HG03457 (cell line): Measurements from ENCODE around the gene SKIDA1.

Experiments
- ATAC-seq: cut with Tn5 transposase; IDR thresholded peaks from one replicate; pipeline ENCODE4 v1.9.1; 2021; ENCODE audit warnings: moderate number of reproducible peaks; ENCODE audit not compliant: unreplicated experiment

SKIDA1 gene

DNA sequence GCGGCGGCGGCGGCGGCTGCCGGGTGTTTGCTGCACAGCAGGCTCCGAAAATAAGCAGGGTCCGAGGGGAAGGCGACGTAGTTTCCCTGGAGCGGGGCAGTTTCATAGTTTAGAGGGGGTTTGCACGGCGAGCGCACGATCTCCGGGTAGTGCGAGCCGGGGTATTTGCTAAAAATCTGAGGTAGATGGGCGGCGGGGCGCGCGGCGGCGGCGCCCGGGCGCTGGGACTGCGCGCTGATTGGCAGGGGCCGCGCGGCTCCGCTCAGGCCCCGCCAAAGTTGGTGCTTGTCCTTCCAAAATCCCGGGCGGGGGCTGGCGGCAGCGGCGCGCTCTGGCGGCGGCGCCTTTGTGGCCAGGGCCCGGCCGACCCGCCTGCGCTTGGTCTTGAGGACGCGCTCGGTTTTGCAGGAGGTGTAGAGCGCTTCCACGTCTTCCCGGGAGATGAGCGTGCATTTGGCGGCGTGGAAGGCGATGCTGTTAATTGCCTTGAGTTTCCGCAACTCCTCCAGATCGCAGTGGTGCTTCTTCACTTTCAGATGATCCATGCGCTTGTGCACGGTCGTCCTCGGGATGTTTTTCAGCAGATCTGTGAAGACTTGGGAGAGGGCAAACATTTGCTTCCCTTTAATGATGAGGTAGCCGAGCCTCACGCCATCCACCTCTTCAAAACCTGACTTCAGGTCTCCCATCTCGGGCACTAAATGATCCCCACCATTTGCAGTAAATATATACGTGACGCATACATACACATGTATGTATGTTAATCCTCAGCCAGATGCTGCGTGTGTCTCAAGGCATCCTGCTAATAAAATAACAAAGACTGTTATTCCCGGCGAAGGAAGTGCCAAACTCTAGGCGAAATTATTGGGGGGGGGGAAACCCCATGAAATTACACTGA, 8.1 kb downstream of the SKIDA1 start:
- peak; percentile 45 for ATAC-seq

DNA sequence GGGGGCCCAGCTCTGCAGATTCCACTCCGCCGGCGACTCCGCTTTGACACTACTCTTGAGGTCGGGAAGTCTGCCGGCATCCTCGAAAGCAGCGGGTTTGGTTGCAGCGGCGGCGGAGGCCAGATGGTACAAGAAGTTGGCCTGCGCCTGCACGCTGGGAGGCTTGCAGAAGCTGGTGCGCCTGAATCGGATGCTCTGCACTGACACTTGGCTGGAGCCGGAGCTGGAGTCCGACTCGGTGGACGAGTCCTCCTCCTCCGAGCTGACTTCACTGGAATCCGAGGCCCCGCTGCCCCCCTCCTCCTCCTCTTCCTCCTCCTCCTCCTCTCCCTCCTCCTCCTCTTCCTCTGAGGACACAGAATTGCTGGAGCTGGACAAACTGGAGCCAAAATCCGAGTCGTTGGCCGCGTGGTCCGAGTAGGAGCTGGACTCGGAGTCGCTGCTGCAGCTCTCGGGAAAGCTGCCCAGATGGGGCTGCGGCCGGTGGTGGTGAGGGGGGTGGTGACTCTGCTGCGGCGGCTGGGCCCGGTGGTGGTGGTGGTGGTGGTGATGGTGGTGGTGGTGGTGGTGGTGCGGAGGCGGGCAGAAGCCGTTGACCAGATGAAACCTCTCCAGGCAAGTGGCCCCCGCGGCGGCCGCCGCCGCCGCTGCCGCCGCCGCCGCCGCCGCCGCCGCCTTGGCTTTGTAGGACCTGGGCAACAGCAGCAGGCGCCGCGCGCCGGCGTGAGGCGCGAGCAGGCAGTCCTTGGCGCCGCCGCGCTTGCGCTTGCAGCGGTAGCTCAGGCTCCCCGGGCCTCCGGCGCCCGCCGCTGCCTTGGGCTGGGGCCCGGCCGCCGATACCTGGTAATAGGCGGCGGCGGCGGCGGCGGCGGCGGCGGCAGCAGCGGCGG, 9.0 kb downstream of the SKIDA1 start:
- peak; percentile 45 for ATAC-seq

DNA sequence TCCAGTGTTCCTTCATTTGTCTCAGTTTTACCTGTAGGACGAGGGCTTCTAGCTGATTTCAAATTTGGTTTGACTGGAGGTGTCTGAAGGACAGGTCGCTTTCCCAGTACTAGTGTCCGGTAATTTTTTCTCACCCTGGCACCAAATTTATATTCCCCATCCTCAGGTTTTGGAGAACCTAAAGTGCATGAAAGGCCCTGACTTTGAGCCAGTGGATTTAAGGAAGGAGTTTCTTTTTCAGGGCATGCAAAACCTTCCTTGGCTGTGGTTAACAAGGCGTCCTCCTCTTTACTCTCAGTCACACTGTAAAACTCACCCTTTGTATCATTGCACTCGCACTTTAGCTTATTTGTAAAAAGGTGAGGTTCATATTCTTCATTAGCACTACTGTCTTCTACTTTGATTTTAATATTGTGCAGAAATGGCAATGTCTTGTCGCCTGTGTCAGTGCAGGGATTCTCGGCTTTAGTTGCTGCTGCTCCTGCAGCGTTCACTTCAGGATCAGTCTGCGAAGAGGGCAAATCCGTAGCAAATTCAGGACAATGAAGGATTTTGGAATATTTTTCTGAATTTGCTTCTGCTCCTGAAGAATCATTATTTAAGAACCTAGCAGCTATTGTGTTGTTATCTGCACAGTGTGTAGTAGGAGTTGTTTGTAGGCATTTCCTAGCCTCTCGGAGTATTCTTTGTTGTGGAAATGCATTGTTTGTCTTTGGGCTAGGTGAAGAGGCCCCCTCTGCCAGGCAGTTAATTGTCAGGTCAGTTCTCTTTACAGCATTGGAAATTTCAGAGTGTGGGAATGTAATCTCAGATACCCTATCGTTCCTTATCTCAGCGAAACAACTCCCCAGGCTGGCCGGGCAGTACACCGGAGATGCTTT, 9.9 kb downstream of the SKIDA1 start:
- ATAC-seq: no peak

DNA sequence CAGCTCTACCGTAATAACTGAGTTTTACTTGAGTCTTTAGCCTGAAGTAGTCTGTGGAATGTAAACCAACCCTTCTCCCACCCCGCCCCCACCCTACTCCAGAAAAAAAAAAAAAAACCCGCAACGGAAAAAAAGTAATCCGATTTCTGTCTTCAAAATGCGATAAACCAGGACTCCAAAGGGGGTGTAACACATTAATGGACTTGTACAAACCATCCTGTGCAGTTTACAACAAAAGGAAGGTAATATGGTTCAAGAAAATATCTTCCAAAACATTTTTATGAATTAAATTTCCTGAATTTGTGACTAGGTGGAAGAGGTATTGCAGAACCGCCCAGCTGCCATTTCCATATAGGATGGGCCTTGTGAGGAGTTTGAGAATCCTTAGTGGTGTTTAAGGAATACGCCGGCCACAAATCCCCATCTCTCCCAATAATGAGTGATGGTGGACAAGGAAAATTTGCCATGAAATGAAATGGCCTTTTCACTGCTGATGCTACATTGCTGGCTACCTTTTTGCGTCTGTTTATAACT, 10.6 kb downstream of the SKIDA1 start:
- no peak for ATAC-seq

DNA sequence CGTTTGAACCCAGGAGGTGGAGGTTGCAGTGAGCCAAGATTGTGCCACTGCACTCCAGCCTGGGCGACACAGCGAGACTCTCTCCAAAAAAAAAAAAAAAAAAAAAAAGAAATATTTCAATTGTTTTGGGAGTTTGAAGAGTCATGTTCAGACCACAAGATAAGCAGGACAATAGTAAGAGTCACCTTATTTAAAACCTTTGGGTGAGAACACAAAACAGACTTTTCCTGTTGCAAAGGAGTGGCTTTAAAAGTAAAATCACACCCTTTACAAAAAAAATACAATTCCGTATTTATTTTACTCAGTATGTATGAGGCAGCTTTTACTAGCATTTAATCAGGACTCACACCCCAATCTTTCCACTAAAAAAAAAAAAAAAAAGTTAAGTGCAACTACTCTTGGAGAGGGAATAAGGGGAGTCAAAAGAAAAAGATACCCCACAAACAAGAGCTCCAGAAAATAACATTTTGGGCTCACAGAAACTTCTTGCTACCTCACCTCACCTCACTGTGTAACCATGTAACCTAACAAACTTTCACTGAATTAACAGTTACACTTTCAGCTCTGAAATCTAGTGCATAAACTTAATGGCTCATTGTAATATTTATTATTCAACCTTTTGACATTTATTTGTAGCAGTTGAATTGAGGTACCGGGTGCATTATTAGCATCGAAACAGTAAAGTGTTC, 11.2 kb downstream of the SKIDA1 start:
- no peak for ATAC-seq

GRCh38 chr10:21513405-21513788, 12.1 kb downstream of the SKIDA1 start:
- ATAC-seq: no peak

GRCh38 chr10:21512573-21513404, 12.7 kb downstream of the SKIDA1 start:
- no peak for ATAC-seq

- ATAC-seq: no peak
Observed at GRCh38 chr10:21511946-21512572, 13.4 kb downstream of the SKIDA1 start.

DNA sequence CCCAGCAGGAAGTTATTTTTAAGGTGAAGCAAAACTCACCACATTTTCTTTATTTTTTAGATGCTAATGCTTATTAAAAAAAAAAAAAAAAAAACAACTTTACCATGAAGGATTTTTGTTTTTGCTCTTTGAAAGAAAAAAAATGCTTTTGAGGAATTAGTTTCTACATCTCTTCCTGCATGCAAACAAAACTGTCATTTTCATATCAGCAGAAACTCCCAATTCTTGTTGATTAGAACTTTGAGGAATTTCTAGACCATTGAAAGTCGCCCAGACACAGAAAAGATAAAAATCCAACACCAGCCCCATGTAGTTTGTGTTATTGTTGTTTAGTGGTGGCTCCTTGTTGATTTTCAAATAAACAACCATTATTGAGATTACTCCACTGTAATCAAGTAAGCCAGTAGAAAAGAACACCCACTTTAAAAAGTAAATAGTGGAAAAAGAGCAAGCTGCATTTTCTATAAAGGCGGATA, 14.3 kb downstream of the SKIDA1 start:
- ATAC-seq: no peak

DNA sequence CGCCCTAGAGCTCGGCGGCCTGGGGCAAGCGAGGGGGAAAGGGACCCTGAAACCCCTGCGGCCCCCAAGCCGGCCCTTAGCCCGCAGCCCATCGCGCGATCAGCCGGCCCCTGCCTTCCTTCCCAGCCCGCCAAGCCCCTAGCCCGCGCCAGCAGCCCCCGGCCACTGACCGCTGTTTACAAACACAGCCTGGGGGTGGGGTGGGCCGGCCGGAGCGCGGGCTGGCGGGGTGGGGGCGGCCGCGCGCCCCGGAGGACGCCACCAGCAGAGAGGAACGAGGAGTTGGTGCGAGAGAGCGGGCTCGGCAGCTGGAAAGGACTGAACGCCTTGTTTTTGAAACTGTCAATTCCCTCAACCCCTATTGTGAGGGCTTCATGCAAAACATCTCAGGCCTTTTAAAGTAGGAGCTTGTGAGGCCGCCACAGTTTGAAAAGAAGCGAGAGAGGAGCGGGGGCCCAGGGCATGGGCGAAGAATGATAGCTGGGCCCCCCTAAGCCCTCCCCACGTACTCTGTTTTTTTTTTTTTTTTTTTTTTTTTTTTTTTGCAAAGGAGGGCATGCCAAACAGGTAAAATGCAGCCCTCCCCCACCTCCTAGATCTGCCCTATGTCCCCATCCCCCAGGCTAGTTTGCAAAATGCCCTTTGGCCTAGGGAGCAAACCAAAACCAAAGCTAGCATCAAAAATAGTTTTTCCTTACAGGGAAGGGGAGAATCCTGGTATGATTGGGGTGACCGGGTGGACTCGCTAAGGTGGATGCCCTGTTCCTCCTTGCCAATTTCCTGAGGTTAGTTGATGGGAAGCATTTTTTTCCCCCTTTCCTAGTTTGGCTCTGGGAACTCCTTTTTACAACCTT, 15.0 kb downstream of the SKIDA1 start:
- ATAC-seq: no peak

GRCh38 chr10:21509341-21510240, 15.9 kb downstream of the SKIDA1 start:
- ATAC-seq: no peak

DNA sequence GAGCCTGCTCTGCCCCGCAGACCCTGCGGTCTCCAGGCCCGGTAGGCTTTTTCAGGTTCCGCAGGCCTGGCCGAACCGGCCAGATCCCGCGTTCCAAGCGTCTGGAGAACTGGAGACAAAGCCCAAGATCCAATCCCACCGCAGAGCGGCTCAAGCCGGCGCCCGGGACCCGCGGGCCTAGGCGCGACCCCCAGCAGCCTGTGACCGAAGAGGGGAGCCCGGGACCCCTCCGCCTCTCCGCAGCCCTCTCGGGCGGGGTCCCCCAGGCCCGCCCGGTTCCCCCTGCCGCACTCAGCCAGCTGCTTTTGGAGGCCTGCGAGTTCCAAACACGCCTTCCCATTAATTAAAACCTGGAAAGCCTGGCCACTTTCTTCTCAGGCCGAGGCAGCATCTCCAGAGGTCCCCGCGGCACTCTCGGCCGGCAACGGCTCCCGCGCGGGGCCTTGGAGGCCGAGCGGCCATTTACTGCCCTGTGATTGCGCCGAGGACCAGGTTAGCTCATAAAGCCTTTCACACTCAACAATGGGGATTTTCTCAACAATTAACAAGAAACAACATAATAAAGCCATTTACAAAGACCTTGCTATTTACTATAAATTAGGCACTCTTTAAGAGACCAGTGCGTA, 16.7 kb downstream of the SKIDA1 start:
- ATAC-seq: no peak

GRCh38 chr10:21507150-21507549, 18.3 kb downstream of the SKIDA1 start:
- ATAC-seq: no peak

DNA sequence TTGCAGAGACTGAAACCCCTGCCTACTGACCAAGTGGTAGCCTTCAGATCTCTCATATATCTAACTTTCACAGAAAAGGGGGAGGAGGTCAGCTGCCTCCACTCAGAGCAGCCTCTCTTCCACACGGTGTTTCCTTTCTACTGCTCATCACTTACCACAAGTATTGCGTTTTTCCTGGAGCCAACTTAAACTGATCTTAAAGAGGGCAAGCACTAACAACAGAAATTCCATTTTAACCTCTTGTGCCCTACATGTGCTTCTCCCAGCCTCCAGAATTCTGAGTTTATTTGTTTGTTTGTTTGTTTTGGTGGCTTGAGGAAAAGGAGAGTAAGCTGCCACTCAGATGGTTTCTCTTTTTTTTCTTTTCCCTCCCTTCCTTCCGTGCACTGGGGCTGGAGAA, 19.1 kb downstream of the SKIDA1 start:
- ATAC-seq: no peak

DNA sequence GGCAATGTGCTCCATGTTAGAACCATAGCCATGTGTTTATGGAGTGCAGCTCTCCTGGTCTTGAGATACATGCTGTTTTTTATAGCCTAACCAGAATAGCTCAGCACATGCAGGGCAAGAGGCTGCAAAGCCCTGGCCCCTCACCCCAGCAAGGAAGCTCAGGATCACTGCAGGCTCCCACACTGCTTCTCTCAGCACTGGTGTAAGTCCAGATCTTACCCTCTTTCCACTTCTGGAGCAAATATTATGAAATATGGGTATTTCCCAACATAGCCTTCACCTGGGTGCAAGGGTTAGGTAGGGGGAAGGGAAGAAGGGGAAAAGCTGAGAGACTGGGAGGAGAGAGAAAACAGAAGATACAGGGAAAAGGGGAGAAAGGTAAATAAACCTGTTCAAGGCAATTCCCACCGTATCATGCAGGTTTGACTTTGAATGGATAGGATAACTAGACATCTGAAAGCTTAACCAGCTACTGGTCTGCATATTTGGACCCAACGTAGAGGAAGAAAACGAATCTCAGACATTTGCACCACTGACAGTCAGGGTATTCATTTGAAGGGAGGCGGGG, 19.7 kb downstream of the SKIDA1 start:
- ATAC-seq: no peak

GRCh38 chr10:21503542-21503941, 21.9 kb downstream of the SKIDA1 start:
- no peak for ATAC-seq
